Brain microvascular endothelial cell (primary cell): ENCODE measurements around the gene USH2A.

Source experiments
- DNase-seq: peaks from one replicate; pipeline ENCODE4 v3.0.0-alpha.2; 2020
- H3K27ac ChIP-seq: fragments of 250-450 bp; sonication (Bioruptor Pico); 2 replicates; pipeline ENCODE4 v1.5.1; 2020; ENCODE audit warnings: mild to moderate bottlenecking, moderate library complexity
- H3K27me3 ChIP-seq: fragments of 250-450 bp; sonication (Bioruptor Pico); replicated peaks from 2 replicates; pipeline ENCODE4 v1.5.1; 2020; ENCODE audit warnings: mild to moderate bottlenecking
- H3K36me3 ChIP-seq: fragments of 250-450 bp; sonication (Bioruptor Pico); replicated peaks from 2 replicates; pipeline ENCODE4 v1.5.1; 2020; ENCODE audit warnings: mild to moderate bottlenecking
- H3K4me3 ChIP-seq: 2 replicates; pipeline ENCODE4 v1.5.1; 2011; ENCODE audit warnings: low read depth, mild to moderate bottlenecking, control low read depth, low read length, moderate library complexity
- CTCF ChIP-seq: IDR thresholded peaks from 2 replicates; pipeline ENCODE4 v1.5.1; 2011; ENCODE audit warnings: low read depth, mild to moderate bottlenecking, moderate library complexity, low read length, control low read depth, inconsistent platforms; ENCODE audit errors: missing control alignments
- in situ Hi-C: cut with HindIII; loops from 2 replicates; pipeline ENCODE4 v1.10.0; 2017; ENCODE audit warnings: low sequenced_read_pairs, low pct_ligation_motif_present

USH2A gene

GRCh38 chr1:215637041-215637573 is 786.1 kb downstream of the USH2A start:
- peak; percentile 16 for DNase-seq
- H3K4me3 ChIP-seq: no peak overlapping the region
- no peaks in the 10 kb centered on the region for H3K27me3 ChIP-seq
- no peaks in the 10 kb centered on the region for H3K36me3 ChIP-seq
- in situ Hi-C loops: no loop called here
- no peak overlapping the region for H3K27ac ChIP-seq
- no peak for TF ChIP-seq CTCF

DNA sequence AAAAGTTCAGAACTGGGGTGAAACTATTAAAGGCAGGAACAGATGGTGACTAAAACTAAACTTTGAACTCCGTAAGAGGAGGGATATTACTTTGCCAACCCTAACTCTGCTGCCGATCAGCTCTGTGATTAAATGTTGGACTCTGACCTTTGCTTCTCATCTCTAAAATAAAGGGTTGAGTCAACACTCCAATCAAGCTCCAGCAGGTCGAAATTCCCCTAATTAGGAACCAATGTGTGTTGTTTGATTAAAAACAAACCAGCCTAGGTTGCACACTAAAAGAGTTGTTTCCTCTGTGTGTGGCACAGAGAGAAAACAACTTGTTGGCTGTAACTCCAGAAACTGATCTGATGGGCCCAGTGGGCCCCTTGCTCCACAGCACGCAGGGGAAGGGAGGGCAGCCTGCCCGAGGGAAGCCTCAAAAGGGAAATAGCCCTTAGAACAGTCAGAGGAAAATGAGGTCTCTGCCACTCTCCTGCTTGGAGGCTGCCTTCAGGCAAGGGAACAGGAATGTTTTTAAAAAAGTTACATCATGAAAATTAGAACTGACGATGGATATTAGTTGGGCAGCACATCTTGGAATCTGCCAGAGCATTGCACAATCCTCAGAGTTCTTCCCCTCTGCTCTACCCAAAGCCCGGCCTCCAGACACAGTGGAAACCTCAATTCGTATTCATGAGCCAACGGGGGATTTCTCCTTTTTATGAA is 786.8 kb downstream of the USH2A start:
- no peaks in the 10 kb centered on the region for H3K36me3 ChIP-seq
- no peak for DNase-seq
- in situ Hi-C loops: no loop called here
- no peaks in the 10 kb centered on the region for H3K27me3 ChIP-seq
- no peak for TF ChIP-seq CTCF
- H3K4me3 ChIP-seq: no peak overlapping the region
- H3K27ac ChIP-seq: no peak overlapping the region

DNA sequence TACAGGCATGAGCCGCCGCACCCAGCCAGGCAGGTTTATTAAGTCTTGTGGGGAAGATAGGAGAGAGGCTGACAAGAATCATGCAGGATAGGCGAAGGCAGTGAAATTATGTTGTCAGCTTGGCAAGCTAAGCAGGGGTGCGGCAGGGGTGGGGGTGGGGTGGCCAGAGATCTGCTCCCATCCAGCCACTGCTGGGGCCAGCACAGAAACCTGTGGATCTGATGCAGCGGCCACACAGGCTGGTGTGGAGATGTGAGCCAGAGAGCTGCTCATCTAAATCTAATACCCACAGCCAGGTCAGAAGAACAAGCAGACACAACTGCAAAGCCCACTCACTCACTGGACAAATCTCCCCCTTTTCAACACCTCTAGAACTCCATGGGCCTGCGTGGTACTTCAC is 787.4 kb downstream of the USH2A start:
- H3K36me3 ChIP-seq: no peaks in the 10 kb centered on the region
- no peak overlapping the region for H3K4me3 ChIP-seq
- in situ Hi-C loops: no loop called here
- H3K27me3 ChIP-seq: no peaks in the 10 kb centered on the region
- H3K27ac ChIP-seq: no peak overlapping the region
- DNase-seq: no peak
- no peak for TF ChIP-seq CTCF

- TF ChIP-seq CTCF: no peak
- DNase-seq: peak; percentile 13
- in situ Hi-C loops: no loop called here
- no peaks in the 10 kb centered on the region for H3K27me3 ChIP-seq
- H3K4me3 ChIP-seq: no peak overlapping the region
- H3K36me3 ChIP-seq: no peaks in the 10 kb centered on the region
- H3K27ac ChIP-seq: no peak overlapping the region
These were observed 791.8 kb downstream of the USH2A start for GRCh38 chr1:215631489-215631888.

DNA sequence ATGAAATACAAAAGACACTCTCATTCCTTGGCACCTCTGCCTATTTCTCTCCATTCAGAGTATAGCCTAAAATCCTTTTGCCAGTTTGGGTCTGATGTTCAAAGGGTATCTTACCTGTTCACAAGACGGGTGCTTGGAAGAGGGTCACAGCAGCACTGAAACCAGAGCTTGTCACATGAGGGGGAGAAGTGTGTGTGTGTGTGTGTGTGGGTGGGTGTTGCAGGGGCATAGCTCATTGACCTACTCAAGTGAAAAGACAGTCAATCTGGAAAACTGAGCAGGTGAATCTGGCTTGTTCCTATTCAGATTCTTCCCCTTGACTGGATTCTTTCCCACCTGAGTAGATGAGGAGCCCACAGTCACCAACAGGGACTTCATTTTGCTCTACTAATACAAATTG is 792.2 kb downstream of the USH2A start:
- Histone ChIP-seq H3K27me3 (no peaks in the 10 kb centered on the region), H3K36me3 (no peaks in the 10 kb centered on the region), H3K27ac (no peak overlapping the region), H3K4me3 (no peak overlapping the region)
- no peak for DNase-seq
- TF ChIP-seq CTCF: no peak
- in situ Hi-C loops: no loop called here

DNA sequence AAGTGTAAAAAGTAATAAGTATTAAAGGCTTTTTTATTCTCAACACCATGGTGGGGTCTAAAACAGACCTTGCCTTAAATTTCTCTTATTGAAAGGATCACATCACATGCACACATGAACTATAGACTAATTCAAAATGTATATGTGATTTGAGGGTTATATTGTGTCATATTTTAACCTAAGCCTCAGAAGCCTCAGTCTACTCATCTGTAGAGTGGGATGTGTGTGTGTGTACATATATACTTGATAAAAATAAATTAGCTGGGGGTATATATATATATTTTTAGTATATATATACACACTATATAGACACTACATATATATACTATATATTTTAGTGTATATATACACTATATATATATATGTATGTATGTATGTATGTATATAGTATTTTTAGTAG is 797.3 kb downstream of the USH2A start:
- no peaks in the 10 kb centered on the region for H3K27me3 ChIP-seq
- no peak overlapping the region for H3K4me3 ChIP-seq
- DNase-seq: no peak
- in situ Hi-C loops: no loop called here
- H3K27ac ChIP-seq: no peak overlapping the region
- no peaks in the 10 kb centered on the region for H3K36me3 ChIP-seq
- TF ChIP-seq CTCF: no peak
